GM12878 (cell line): Measurements from ENCODE around the gene CACNA2D1. TPM values are rescaled to one million over a fixed set of nuclear protein-coding genes. Genes with fewer than 3 reads are reported as not detected.

ENCODE experiments used
- ATAC-seq: fragments of 200-7000 bp; cut with Tn5 transposase; 3 replicates; pipeline ENCODE4 v1.9.1; 2020; ENCODE audit warnings: mild to moderate bottlenecking, moderate library complexity
- BruUV-seq: library from RNA; stranded (reverse); fragments of 400-500 nt; replicated peaks from 2 replicates; lab custom pipeline; 2021; lab: Mats Ljungman, UMichigan
- CTCF ChIA-PET: fragments of 300-600 bp; sonication (Branson Sonifier 250); formaldehyde crosslinking; extraction: SDS; loops from one replicate; lab custom pipeline; 2021; ENCODE audit warnings: inconsistent platforms; lab: Yijun Ruan, JAX
- POLR2A ChIA-PET: fragments of 350-600 bp; formaldehyde crosslinking; extraction: SDS; loops from one replicate; lab custom pipeline; 2021; ENCODE audit warnings: inconsistent platforms; lab: Charles Lee
- RAD21 ChIA-PET: fragments of 300-600 bp; sonication (Branson Sonifier 250); formaldehyde crosslinking; loops from one replicate; lab custom pipeline; 2023; ENCODE audit warnings: antibody characterized with exemption; ENCODE audit not compliant: unreplicated experiment; lab: Charles Lee
- SMC1A ChIA-PET: fragments of 300-600 bp; sonication (Branson Sonifier 250); formaldehyde crosslinking; loops from one replicate; lab custom pipeline; 2023; ENCODE audit not compliant: unreplicated experiment, uncharacterized antibody; lab: Charles Lee
- DNase-seq: peaks from one replicate; pipeline ENCODE4 v3.0.0-alpha.2; 2011; ENCODE audit warnings: low read depth, low spot score
- FAIRE-seq: peaks from 3 replicates; lab custom pipeline; 2011; peaks lifted over from hg19 to GRCh38; lab: Jason Lieb, UNC
- H2AFZ ChIP-seq: 2 replicates; pipeline ENCODE4 v1.6.0; 2011; ENCODE audit warnings: low read depth, low read length, control low read depth; ENCODE audit not compliant: control insufficient read depth
- H3K27ac ChIP-seq: 2 replicates; pipeline ENCODE4 v1.5.1; 2011; ENCODE audit warnings: control low read depth; ENCODE audit not compliant: control insufficient read depth, insufficient read depth
- H3K27me3 ChIP-seq, 2 experiments: replicated peaks in 1 of 2; 2 replicates each; pipeline versions ENCODE4 v1.6.0 to v1.6.1; 2011; ENCODE audit warnings: low read length in 1 of 2; ENCODE audit not compliant: control insufficient read depth in 2 of 2, insufficient read depth in 2 of 2
- H3K36me3 ChIP-seq, 2 experiments: 2 replicates each; pipeline ENCODE4 v1.5.1; 2011; ENCODE audit warnings: low read length in 1 of 2; ENCODE audit not compliant: control insufficient read depth in 2 of 2, insufficient read depth in 2 of 2
- H3K4me1 ChIP-seq: 2 replicates; pipeline ENCODE4 v1.6.1; 2011; ENCODE audit warnings: mild to moderate bottlenecking, low read length, moderate library complexity, mixed read lengths; ENCODE audit not compliant: control insufficient read depth, insufficient read depth
- H3K4me2 ChIP-seq: 2 replicates; pipeline ENCODE4 v1.6.0; 2011; ENCODE audit warnings: control low read depth; ENCODE audit not compliant: control insufficient read depth, insufficient read depth
- H3K4me3 ChIP-seq: fragments of 200-600 bp; sonication (generic); 2 replicates; pipeline ENCODE4 v1.5.1; 2016
- H3K79me2 ChIP-seq: 2 replicates; pipeline ENCODE4 v1.6.0; 2011; ENCODE audit warnings: low read length; ENCODE audit not compliant: control insufficient read depth, insufficient read depth
- H3K9ac ChIP-seq: 2 replicates; pipeline ENCODE4 v1.8.0; 2011; ENCODE audit warnings: low read length, control low read depth, mixed read lengths; ENCODE audit not compliant: control insufficient read depth, insufficient read depth
- H3K9me3 ChIP-seq: replicated peaks from 3 replicates; pipeline ENCODE4 v1.5.1; 2011; ENCODE audit warnings: mild to moderate bottlenecking, low read length; ENCODE audit not compliant: control insufficient read depth, insufficient read depth
- H4K20me1 ChIP-seq: 2 replicates; pipeline ENCODE4 v1.6.0; 2011; ENCODE audit not compliant: control insufficient read depth, insufficient read depth
- CBX3 ChIP-seq: fragments of 200-600 bp; sonication (generic); IDR thresholded peaks from 2 replicates; pipeline ENCODE4 v1.6.1; 2016; ENCODE audit warnings: low read depth, borderline replicate concordance
- CREM ChIP-seq: IDR thresholded peaks from 2 replicates; pipeline ENCODE4 v1.6.1; 2014; ENCODE audit warnings: antibody characterized with exemption, low read depth
- MEF2A ChIP-seq: IDR thresholded peaks from 2 replicates; pipeline ENCODE4 v1.6.1; 2011; ENCODE audit warnings: low read depth, mild to moderate bottlenecking, low read length, moderate library complexity; ENCODE audit not compliant: insufficient read depth
- RAD21 ChIP-seq: IDR thresholded peaks from 2 replicates; pipeline ENCODE4 v1.6.1; 2011; ENCODE audit warnings: mild to moderate bottlenecking, low read depth, low read length, moderate library complexity; ENCODE audit not compliant: insufficient read depth
- SMAD5 ChIP-seq: IDR thresholded peaks from 2 replicates; pipeline ENCODE4 v1.6.1; 2016; ENCODE audit warnings: antibody characterized with exemption, low read depth
- SMC3 ChIP-seq: IDR thresholded peaks from 2 replicates; pipeline ENCODE4 v1.6.1; 2011; ENCODE audit warnings: low read length, improper control_type of control experiment, borderline replicate concordance
- ZNF384 ChIP-seq: IDR thresholded peaks from 2 replicates; pipeline ENCODE4 v1.6.1; 2012; ENCODE audit warnings: low read depth, mild to moderate bottlenecking, low read length, improper control_type of control experiment, borderline replicate concordance
- WGBS: methylation state at CpG from one replicate; pipeline ENCODE4 v1.1.6; 2016; ENCODE audit warnings: low lambda C conversion rate; ENCODE audit not compliant: insufficient replicate concordance, insufficient coverage; ENCODE audit errors: missing lambda C conversion rate; 5-methylcytosine and 5-hydroxymethylcytosine counted together
- in situ Hi-C: fragments of 300-500 bp; cut with MboI; formaldehyde crosslinking; loops from 9 replicates; pipeline ENCODE4 v1.14.3; 2018; ENCODE audit warnings: mixed read lengths
- intact Hi-C: fragments of 100-400 bp; cut with micrococcal nuclease; formaldehyde crosslinking; loops from one replicate; pipeline ENCODE4 v1.14.2; 2022; ENCODE audit not compliant: unreplicated experiment
- polyA plus RNA-seq, 11 experiments: library from polyadenylated mRNA; depleted of rRNA in 4 of 11; unstranded in 6 of 11; stranded (reverse) in 5 of 11; fragments of >200 nt; fragmentation: Nextera tagmentation in 4 of 11; fragmentation: Illumina TruSeq in 1 of 11; extraction: Ambion mirVana in 4 of 11; extraction: Trizol in 1 of 11; gene quantifications; 1 replicate in 1 of 11; 2 replicates in 10 of 11; pipeline versions ENCODE4 v1.2.1 to v1.2.3, GENCODE V29; 2011 to 2016; ENCODE audit warnings: inconsistent platforms in 2 of 11, missing spikeins in 2 of 11, low read depth in 1 of 11
- total RNA-seq, 4 experiments: library from RNA; depleted of rRNA in 3 of 4; stranded (reverse); fragments of >200 nt in 3 of 4; fragmentation: Illumina TruSeq in 1 of 4; extraction: Trizol in 1 of 4; gene quantifications; 2 replicates each; pipeline versions ENCODE4 v1.2.1 to v1.2.3, GENCODE V29; 2013 to 2021
- TF ChIP-seq, protein P1 (sequence below): fragments of 450-650 bp; formaldehyde crosslinking; IDR thresholded peaks from 2 replicates; pipeline ENCODE4 v1.4.0; 2022; ENCODE audit warnings: mild to moderate bottlenecking, moderate library complexity
- TF ChIP-seq, protein P2 (sequence below), 3 experiments: IDR thresholded peaks in 2 of 3; conservative IDR thresholded peaks in 1 of 3; 2 replicates each; pipeline ENCODE4 v1.5.1; 2011; ENCODE audit warnings: low read depth in 3 of 3, low read length in 3 of 3, mild to moderate bottlenecking in 3 of 3, control low read depth in 2 of 3, moderate library complexity in 2 of 3, inconsistent platforms in 1 of 3, mixed read lengths in 1 of 3; ENCODE audit not compliant: control insufficient read depth in 2 of 3, insufficient read depth in 1 of 3; ENCODE audit errors: extremely low read depth in 1 of 3

Gene CACNA2D1
- total and polyA plus RNA-seq, 10 of the 15 experiments (the other 5 are each of a cell fraction or from before 2014, with no cell fraction given) = 0.14 to 14.8 (median 0.97) TPM

DNA sequence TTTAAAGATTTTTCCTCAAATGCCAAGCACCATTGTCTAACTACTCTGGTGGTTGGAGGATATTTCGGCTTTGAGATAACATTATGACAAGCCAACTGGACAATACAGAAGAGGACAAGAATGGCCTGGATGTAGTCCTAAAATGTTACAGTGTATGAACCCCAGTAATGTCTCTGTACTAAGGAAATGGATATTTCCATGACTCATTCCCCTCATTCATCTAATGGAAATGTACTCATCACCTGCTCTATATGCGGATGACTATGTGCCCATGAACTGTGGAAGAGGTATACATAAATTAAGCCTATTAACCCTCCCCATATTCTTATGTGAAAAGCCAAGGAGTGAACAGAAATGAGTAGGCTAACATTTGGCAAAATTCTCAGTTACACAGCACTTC lies 207.9 kb downstream of the CACNA2D1 start (continued):
- TF ChIP-seq, protein P1, sequence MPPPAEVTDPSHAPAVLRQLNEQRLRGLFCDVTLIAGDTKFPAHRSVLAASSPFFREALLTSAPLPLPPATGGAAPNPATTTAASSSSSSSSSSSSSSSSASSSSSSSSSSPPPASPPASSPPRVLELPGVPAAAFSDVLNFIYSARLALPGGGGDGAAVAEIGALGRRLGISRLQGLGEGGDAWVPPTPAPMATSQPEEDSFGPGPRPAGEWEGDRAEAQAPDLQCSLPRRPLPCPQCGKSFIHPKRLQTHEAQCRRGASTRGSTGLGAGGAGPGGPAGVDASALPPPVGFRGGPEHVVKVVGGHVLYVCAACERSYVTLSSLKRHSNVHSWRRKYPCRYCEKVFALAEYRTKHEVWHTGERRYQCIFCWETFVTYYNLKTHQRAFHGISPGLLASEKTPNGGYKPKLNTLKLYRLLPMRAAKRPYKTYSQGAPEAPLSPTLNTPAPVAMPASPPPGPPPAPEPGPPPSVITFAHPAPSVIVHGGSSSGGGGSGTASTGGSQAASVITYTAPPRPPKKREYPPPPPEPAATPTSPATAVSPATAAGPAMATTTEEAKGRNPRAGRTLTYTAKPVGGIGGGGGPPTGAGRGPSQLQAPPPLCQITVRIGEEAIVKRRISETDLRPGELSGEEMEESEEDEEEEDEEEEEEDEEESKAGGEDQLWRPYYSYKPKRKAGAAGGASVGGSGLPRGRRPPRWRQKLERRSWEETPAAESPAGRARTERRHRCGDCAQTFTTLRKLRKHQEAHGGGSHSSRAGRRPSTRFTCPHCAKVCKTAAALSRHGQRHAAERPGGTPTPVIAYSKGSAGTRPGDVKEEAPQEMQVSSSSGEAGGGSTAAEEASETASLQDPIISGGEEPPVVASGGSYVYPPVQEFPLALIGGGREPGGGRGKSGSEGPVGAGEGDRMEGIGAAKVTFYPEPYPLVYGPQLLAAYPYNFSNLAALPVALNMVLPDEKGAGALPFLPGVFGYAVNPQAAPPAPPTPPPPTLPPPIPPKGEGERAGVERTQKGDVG (CRISPR knock-in tag) = no peak
- no peak for TF ChIP-seq SMAD5
- no peak for TF ChIP-seq CBX3

DNA sequence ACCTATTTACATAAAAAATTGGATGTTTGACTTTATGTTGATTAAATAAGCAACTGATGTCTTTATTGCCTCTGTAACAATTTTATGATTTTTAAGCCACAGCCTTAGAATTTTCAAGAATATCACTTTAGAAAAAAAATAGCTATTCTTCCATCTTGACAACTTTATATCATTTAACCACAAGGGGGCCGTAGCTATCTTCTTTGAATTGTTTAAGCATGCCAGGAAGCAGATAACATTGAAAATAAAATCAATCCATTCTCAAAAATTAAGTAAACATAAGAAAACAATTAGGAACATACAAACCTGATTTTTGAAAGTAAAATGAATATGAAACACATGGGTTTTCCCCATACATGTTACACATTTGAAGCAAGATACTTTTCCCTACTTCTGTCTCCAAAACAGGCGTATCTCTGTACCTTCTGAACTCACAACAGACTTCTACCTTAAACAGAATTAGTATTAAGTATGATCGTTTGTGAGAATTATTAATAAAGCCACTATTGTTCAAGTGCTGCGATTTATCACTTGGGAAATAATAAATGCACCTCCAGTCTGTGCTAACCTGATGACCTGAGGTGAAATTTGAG lies 209.0 kb downstream of the CACNA2D1 start:
- Histone ChIP-seq H3K4me3 (no peak overlapping the region), H3K4me2 (no peak overlapping the region), H3K27ac (no peak overlapping the region), H3K36me3 (no peaks in the 10 kb centered on the region), H3K4me1 (no peaks in the 10 kb centered on the region)
- CTCF ChIA-PET = interaction anchor here (0.6 to 3.3 kb wide), 32 partner anchors 10 to 371 kb away, joined by 3 to 43 read pairs (median 3); no protein-coding TSS in a partner anchor
- TF ChIP-seq MEF2A (no peak), CREM (no peak), RAD21 (peak; percentile 69), SMC3 (peak; percentile 62; the same call in 1 of the 2 replicates), ZNF384 (peak; percentile 54; the same call in 1 of the 2 replicates)
- TF ChIP-seq, protein P2, sequence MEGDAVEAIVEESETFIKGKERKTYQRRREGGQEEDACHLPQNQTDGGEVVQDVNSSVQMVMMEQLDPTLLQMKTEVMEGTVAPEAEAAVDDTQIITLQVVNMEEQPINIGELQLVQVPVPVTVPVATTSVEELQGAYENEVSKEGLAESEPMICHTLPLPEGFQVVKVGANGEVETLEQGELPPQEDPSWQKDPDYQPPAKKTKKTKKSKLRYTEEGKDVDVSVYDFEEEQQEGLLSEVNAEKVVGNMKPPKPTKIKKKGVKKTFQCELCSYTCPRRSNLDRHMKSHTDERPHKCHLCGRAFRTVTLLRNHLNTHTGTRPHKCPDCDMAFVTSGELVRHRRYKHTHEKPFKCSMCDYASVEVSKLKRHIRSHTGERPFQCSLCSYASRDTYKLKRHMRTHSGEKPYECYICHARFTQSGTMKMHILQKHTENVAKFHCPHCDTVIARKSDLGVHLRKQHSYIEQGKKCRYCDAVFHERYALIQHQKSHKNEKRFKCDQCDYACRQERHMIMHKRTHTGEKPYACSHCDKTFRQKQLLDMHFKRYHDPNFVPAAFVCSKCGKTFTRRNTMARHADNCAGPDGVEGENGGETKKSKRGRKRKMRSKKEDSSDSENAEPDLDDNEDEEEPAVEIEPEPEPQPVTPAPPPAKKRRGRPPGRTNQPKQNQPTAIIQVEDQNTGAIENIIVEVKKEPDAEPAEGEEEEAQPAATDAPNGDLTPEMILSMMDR (IDR thresholded peaks at IDR 0.05 in 2 of 3, conservative IDR thresholded peaks at IDR 0.05 in 1 of 3; ENCODE audit: control insufficient read depth in 2 of 3, extremely low read depth in 1 of 3, insufficient read depth in 1 of 3, low read depth in 3 of 3, low read length in 3 of 3) = peak; percentile 34 to 51 (median 49); a peak in 5 of 6 replicates
- TF ChIP-seq, all 136 proteins: peak for 4
- no TSS peak for BruUV-seq
- 11% methylated on average over 4 of the region's 4 CpGs for WGBS
- intact Hi-C loops = loop anchor here (1.0 to 10.0 kb wide), 5 partner anchors 120 to 740 kb away; no protein-coding TSS in a partner anchor
- RAD21 ChIA-PET = interaction anchor here (0.6 to 2.5 kb wide), 28 partner anchors 9 to 734 kb away, joined by 3 to 26 read pairs (median 4); no protein-coding TSS in a partner anchor
- Histone ChIP-seq H2AFZ (no peak overlapping the region), H3K9me3 (no peaks in the 10 kb centered on the region), H4K20me1 (no peaks in the 10 kb centered on the region), H3K9ac (no peak overlapping the region), H3K79me2 (no peaks in the 10 kb centered on the region), H3K27me3 (no peaks in the 10 kb centered on the region)
- in situ Hi-C loops = loop anchor here (25.0 kb wide), 1 partner anchor 747 kb away; no protein-coding TSS in a partner anchor
- peak; percentile 60 for ATAC-seq
- no peak for DNase-seq
- FAIRE-seq = no peak
- SMC1A ChIA-PET = interaction anchor here (0.7 to 7.9 kb wide), 22 partner anchors 12 to 495 kb away, joined by 3 to 79 read pairs (median 4); no protein-coding TSS in a partner anchor
- POLR2A ChIA-PET = no interaction called here
